Panc1 (cell line): Measurements from ENCODE around the gene CAPN3.

ENCODE experiments used
- CTCF ChIP-seq: fragments of 450-650 bp; IDR thresholded peaks from 2 replicates; pipeline ENCODE4 v1.5.1; 2017; ENCODE audit warnings: mild to moderate bottlenecking
- POLR2AphosphoS5 ChIP-seq: IDR thresholded peaks from 2 replicates; pipeline ENCODE4 v1.6.1; 2012; ENCODE audit warnings: mild to moderate bottlenecking, low read depth, low read length, moderate library complexity
- SIN3A ChIP-seq: IDR thresholded peaks from 2 replicates; pipeline ENCODE4 v1.6.1; 2012; ENCODE audit warnings: low read depth, mild to moderate bottlenecking, low read length, moderate library complexity, borderline replicate concordance; ENCODE audit not compliant: insufficient read depth

DNA sequence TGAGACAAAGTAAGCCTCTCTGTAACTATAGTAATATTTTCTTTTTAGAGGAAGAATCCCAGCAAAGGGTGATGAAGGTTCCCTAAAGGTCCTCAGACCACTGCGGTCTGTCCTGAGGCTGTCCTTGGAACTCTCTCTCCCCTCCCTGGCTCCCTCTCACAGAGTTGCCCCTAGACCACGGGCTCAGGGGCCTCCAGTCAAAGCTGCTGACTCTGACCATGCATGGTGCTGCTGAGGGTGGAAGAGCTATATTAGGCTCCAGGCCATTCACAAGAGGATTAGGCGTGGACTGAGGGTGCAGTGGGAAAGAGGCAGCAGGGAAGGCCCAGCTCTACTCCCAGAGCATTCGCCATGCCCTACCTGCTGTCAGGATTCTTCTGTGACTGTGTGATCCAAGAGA is 14.6 kb downstream of the CAPN3 start:
- TF ChIP-seq CTCF (no peak), POLR2AphosphoS5 (no peak), SIN3A (no peak)
